EL (cell line): Measurements from ENCODE around the gene ATG101.
A peak's percentile ranks its signal among the peaks of the same experiment; 100 is the strongest.
"Not testable (repeated sequence)": the region's sequence is repeated elsewhere in the genome, so short reads cannot be mapped to it uniquely, and the experiment has no call there.

ENCODE experiments used
- DNase-seq: peaks from one replicate; pipeline ENCODE4 v3.0.0-alpha.2; 2016

The ATG101 gene

DNA sequence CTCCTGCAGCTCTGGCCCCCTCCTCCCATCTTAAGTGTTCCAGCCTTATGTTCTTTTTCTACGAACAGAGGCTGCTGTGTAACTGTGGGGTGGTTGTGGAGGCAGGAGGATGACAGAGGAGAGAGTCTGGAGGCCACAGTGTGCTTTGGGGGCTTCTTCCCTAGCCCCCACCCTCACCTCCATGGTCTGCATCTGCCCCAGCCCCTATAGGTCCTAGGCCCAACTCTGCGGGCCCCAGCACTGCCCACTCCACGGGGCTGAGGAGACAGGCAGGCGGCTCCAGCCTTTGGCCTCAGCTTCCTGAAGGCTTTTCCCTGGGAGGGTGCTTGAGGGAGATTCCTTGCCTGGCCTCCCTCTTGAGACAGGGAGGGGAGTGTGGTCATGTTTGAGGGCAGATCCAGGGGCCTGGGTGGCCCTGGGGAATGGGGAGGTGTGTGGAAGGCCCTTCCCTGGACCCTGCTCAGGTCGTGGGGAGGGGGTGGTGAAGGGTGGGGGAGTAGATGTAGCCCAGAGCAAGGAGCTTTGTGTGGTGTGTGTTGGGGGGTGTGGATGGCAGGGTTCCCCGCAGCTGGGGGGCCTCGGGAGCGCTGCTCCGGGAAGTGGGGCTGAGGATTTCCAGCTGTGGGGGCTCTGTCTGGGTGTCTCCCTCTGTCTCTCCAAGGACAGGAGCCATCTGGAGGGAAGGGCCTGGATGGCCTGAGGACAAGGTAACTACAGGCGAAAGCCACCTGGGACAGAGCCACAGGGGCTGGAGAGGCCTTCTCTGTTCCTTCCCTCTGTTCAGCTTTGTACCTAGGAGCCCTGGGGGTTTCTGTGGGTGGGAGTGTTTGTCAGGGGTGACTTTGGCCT lies 10.8 kb downstream of the ATG101 start:
- no peak for DNase-seq

DNA sequence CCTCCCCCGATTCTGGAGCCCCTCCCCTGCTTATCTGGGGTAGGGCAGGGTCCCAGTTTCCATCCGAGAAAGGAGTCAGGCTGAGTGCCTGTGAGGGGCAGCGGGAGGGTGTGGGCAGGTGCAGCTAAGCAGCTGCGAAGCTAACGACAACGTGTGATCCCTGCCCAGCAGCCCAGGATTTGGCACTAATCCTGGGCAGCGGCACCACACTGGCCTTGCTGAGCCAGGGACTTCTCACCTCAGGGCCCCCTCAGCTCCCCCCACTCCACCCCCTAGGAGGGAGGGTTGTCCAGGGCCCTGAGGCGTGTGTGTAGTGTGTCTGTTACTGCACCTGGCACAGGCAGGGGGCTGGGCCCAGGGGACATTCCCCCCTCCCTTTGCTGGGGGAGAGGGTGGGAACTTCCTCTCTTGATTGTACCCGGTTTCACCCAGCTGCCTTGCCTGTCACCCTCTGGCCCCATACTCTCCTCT lies 11.5 kb downstream of the ATG101 start:
- no peak for DNase-seq

DNA sequence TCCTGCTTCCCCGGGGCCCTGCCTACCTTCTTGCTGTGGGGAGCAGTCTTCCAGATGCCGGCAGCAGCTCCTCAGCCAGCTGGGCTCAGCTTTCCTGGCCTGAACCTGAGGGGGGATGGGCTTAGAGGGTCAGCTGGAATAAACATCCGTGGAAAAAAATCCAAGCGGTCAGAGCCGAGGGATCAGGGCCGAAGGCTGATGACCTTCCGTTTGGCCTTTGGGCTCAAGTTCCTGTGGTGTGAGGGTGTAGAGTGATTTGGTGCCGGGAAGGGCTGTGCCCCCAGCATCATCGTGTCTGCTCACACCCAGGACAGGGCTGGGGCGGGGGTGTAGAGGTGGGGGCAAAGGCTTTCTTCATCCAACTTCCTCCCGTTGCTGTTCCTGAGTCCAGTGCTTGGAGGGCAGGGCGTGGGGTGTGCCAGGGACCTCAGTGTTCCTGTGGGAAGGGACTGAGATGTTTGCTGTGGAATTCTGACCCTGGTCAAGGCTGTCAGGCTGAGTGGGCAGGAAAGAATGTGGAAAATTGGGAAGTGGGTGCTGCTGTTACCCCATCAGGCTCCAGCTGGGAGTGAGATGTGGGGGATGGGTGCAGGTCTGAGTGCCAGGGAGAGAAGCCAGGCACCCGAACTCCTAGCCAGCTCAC lies 12.4 kb downstream of the ATG101 start:
- DNase-seq: peak; percentile 73

DNA sequence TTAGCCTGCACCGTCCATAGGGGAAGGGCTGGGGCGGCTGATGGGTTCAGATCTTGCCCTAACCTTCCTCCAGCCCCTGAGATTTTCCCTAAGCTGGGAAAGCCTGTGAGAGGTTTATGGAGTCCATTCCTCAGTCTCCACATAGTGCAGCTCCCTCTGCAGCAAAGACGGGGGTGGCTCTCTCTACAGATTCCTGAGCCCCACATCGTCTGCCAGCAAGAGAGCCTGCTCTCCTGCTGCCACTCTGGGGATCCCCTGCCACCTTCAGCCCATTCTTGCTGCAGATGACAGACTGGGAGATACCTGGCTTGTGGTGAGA lies 12.8 kb downstream of the ATG101 start:
- DNase-seq: no peak

DNA sequence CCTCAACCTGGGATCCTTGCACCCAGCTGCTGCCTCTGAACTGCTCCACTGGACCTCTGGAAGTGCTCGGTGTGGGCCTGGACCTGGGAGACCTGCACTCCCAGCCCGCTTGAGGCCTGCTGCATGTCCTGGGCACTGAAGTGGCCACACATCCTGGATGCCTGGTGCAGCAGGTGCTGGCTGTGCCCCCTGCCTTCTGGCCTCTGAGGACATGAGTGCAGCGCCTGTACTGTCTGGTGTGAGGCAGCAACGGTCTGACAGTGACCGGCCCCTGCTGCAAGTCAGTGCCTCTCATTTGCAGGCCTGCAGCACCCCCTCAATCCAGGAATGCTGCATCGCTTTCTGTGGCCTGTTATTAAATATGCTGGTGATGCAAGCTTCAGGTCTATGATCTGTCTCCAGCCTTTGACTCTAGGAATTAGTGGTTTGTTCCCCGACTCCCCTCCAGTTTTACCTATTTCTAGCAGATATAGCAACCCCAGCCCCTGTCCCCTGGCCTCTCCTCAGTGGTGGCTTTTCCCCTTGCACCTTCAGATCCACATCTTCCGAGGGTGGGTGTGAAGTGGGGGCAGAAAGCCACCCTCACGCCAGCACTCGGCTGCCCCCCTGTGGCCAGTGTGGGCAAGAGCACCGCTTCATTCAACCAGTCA lies 13.3 kb downstream of the ATG101 start:
- peak; percentile 73 for DNase-seq

DNA sequence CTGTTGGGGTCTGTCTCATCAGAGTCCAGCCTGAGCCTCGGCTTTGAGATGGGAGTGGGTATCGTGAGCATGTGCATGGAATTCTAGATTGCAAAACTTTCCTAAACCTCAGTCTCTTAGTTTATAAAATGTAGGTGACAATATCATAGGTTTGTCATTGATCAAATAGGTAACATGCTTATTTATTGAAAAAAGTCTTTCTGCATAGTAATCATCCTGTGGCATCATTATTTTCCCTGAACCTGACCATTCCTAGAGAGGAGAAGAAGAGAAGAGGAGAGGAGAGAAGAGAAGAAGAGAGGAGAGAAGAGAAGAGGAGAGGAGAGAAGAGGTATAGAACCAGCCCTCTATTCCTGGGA lies 13.8 kb downstream of the ATG101 start:
- no peak for DNase-seq

DNA sequence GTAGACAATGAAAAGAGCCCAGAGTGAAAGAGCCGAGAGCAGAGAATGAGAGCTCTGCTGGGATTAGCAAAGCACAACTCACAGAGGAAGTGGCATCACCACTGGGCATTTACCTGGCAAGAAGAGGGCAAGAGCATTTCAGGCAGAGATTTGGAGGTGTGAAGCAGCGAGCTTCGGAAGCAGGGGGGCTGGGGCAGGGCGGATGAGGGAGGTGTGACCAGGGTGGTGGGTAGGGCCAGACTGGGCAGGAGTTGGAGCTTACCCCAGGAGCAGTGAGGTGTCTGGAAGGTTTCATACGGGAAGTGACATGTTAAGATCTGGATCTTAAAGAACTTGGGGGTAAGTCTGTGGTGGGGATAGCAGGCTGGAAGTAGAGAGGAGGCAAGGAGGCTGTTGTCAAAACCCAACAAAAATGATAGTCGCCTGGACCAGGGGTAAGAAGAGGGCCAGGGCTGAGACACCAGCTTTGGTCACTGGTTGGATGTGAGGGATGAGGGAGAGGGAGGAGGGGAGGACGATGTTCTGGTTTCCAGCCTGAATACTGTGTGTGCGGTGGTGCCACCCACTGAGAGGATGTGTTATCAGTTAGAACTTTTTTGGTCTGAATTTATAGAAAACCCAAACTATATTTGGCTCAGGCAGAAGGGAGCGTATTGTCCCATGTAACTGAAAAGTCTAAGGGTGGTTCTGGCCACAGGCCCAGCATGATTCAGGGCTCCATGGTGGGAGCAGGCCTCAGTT lies 14.9 kb downstream of the ATG101 start:
- DNase-seq: no peak

DNA sequence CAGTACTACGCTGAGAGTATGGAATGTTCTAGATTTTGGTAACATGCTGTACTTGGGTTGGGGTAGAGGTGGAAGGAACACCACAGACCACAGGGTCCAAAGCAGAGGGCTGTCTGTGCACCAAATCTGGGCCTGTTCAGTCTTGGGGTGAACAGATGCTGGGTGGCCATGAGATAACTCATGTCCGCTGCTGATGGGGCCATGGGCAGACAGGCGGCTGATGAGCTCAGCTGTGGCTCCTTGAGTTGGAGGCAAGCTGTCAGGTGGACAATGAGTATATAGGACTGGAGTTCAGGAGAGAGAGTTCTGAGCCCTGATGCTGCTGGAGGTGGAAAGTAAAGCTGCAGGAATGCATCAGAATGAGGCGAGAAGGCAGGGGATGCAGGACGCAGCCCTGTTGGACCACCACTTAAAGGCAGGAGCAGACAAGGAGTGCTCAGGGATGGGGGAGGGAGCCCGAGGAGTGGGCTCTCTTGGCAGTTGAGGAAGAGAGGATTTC lies 16.0 kb downstream of the ATG101 start:
- DNase-seq: no peak

DNA sequence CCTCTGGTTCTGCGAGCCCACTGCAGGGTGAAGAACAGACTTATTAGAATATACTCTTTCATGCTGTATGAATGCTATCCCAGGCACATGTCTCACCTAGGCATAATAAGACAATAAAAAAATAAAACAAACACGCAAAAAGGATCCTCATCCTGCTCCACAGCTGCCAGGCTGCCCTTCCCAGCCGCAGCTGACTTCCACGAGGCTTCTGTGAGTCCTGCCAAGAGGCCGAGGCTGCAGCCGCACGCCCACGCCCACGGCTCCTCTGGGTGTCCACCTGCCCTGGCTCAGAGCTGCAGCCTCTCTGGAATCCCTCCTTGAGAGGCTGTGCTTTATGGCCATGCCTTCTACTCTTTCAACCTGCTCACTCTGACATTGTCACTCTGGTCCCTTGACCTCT lies 16.6 kb downstream of the ATG101 start:
- DNase-seq: no peak

DNA sequence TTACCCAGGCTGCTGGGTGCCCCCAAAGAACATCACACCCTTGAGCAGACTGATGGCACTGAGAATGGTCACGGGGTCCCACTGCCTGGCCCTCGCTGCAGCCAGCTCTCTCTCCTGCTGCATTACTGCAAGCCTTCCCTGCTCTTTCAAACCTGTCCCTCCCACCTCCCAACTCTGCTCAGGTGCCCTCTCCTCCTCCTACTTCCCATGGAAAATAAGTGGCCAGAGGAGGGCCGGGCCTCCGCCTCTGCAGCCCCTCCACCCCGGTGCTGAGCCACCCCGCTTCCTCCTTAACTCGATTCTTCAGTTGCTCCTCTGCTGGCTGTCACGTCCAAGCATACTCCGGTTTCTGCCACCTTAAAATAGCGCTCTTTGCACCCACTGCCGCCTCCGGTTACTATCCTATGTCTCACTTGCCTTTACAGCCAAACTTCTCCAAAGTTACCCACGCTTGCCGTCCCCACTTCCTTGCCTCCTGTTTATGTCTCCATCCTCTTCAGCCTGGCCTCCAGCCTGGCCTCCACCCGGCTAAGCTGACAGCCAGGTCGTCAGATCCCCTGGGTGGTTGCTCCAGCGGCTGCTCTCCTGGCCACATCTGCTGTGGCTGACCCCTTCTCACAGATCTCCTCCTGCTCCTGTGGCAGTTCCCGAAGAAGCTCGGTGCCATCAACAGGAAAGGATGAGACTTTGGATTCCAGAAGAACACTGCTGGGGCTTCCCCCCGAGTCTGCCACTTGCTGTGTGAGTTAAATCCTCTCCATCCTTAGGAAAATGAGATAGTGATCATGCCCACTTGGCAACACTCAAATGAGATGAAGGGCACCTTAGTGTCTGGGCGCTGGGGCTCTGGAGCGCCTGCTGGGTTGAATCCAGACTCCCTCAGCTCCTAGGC lies 17.4 kb downstream of the ATG101 start:
- no peak for DNase-seq

DNA sequence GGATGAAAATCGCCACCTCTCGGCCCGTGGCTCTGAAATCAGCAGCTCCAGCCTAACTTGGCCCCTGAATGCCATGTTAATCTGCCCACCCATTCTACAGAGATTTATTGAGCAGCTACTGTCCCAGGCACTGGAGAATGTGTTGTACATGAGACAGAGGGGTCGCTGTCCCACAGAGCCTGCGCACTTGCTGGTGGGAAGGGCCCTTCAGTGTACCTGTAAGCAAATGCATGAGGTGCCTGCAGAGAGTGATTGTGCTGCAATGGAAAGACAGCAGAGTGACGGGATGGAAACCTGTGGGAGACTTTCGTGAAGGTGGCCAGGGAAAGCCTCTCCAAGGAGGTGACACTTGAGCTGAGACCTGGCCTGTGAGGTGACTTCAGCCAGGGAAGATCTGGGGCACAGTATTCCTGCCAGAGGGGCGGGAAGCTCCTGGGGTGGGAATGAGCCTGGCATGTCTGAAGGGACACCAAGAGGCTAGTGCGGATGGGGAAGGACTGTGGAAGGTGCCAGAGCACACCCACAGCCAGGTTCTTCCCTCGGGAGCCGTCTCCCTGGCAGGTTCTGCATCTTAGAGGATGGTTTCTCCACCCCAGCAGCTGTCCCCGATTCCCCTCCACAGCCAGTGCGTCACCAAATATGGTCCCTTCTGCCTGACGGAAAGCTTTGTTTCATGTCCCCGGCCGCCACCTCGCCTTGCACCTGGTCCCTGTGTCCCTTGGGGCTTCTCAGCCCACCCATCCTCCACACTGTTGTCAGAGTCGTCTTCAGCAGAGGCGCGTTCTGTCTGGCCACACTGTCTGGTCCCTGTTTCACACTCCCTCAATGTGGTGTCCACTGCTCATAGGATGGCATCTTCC lies 18.4 kb downstream of the ATG101 start:
- no peak for DNase-seq

DNA sequence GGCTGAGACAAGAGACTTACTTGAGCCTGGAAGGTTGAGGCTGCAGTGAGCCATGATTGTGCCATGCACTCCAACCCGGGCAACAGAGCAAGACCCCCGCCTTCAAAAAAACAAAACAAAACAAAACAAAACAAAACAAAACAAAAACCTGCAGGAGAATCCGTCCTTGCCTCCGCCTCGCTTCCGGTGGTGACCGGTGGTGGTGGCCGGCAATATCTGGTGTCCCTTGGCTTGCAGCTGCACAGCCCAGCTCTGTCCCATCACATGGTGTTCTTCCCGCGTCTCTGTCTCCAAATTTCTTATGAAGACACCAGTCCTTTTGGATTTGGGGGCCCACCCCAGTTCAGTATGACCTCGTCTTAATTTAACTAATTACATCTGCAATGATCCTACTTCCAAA lies 19.7 kb downstream of the ATG101 start:
- DNase-seq: no peak

DNA sequence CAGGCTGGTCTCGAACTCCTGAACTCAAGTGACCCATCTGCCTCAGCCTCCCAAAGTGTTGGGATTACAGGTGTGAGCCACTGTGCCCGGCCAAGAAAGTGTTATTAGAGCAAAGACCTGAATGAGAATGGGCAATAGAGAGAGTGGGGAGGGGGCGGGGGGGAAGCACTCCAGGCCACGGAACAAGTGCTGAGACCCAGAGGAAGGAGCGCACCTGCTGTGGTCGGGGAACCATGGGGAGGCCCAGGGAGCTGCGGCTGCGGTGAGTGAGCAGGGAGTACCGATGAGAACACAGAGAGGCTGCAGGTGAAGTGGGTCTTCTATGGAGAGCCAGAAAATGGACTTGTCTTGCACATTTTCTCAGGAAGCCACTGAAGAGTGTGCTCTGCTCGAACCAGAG lies 20.5 kb downstream of the ATG101 start:
- DNase-seq: no peak

DNA sequence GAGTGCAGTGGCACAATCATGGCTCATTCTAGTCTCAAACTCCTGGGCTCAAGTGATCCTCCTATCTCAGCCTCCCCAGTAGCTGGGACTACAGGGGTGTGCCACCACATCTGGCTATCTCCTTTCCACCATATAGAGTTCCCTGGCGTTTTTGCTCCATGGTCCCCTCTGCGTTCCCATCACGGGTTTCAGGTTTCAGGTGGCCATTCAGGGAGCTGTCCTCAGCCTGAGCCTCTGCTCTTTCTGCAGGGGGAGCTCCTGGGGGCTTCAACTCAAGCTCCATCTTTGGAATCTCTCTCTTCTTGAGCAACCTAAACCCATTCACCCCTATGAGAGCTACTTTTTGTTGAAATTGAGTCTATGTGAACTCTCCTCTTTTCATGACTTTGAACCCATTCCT lies 21.3 kb downstream of the ATG101 start:
- no peak for DNase-seq

DNA sequence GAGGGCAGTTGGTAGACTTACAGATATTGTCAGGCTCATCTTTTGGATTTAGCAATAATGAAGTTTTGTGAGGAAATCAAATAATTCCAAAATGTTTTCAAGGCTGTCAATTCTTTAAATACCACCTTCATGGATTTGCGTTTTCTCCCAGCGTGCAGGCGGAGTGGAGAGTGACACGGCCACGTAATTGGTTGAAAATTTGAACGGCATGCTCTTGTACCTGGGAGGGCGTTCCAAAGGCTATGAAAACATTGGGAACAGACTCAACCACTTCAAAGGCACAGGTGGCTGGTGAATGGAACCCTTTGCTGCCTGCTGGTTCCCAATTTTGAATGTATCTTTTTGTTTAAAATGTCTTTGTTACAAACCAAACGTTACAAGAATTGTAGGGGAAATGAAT lies 22.1 kb downstream of the ATG101 start:
- DNase-seq: no peak

DNA sequence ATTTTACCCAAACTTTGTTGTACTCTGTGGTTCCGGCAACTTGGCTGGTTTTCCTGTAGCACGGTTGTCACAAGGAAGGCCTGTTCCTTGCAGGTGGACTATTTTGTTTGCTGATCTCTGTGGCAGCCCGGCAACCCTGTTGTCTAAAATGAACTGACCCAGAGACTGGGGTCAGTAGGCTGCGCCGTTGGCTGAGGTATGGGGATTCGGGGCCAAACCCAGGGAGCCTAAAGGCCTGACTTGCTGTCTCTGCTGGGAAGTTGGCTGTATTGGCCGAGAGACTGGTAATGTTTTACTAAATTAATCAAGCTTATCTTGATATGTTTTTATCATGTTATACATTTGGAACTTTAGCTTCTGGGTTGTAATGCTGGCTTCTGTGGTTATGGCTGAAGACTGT lies 23.6 kb downstream of the ATG101 start:
- DNase-seq: no peak

DNA sequence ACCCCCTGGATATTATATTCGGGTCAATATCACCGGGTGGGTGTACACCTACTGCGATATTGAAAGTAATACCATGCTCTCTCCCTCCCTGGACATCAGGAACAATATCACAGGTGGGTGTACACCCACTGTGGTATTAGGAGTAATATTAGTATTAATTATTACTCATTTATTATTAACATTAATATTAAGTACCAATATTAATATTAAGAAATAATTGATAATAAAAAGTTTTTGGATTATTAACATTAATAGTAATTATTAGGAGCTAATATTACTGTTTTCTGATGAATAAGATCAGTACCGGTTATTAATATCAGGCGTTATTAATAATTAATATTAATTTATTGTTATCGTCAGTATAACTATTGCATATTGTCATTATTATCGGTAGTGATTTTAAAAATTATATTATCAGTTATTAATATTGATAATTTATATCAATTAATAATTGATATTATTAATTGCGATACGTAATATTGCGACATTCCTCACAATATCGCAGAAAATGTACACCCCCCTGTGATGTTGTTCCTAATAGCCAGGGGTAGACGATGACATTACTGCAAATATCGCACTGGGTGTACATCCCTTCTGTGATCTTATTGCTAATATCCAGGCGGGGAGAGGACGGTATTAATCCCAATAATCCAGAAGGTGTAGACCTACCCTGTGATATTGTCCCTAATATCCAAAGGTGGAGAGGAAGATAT lies 26.7 kb downstream of the ATG101 start:
- DNase-seq: no peak

DNA sequence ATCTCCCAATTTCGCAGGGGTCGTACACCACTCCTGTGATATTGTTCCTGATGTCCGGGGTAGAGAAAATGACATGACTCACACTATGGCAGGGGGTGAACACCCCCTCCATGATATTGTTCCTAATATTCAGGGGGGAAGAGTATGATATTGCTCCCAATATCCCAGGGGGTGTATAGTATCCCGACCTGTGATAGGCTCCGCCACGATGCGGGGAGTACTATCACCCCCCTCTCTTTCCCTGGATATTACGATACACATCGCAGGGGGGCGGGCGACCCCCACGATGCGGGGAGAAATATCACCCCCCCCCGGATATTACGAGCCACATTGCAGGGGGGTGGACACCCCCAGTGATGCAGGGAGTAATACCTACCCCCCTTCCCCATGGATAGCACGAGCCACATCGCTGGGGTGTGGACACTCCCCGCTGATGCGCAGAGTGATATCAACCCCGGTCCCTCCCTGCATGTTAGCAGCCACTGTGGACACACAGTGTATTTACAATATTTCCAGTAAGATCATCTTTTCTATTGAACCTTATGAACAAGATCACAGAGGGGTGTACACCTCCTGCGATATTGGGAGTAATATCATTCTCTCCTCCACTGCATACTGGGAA lies 27.4 kb downstream of the ATG101 start:
- DNase-seq: no peak

DNA sequence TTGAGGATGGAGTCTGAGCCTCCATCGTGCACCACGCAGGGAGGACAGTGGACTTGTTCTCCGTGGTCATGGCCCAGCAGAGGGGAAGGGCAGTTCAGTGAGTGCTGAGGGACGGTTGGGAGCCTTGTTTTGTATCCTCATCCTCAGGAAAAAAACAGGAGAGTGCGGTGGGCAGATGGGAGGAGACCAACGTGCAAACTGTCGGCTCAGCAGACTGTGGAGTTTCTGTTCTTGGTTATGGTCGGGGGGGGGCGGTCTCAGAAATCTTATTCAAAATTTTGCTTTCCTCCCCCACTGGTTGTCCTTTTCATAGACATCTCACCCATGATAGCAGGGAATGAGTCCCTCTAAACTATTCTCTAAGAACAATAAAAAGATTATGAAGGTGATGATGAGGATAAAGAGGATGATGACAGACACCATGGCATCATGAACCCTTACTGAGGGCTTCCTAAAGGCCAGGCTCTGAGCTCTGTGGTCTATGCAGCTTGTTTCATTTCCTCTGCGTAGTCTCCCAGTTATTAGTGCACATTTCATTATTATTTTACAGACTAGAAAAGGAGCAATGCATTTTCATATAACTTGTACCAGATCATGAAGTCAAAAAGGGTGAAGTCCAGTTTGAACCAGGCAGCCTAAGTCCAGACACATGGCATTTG lies 34.8 kb downstream of the ATG101 start:
- not testable (repeated sequence) for DNase-seq
